ENCODE data around the gene OSBPL6. TPM values are rescaled to one million over a fixed set of nuclear protein-coding genes. Genes with fewer than 3 reads are reported as not detected.

Gene OSBPL6
- total and polyA plus RNA-seq, 4 donors: 0.75 to 2.4 (median 1.7) TPM

DNA sequence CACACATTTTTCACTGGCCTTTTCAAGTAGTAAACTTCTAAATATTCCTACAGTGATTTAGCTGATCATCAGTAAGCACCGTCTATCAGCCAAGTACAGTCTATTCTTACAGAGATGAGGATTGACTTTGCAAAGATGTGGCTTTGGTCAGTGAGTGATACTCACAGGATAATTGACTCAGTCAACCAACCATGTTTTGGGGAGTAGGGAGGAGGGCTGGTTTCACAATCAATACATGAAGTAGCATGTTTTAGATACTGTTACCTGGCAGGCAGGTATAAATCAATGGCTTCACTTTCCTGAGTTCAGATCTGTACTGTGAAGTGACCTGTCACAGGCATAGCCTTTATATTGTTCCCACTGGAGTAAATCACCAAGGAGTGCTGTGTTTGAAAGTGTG lies 27.2 kb downstream of the OSBPL6 start:
- H3K36me3 ChIP-seq (ENCODE audit: control insufficient read depth in 1 of 2, insufficient read depth in 2 of 2, low read length in 1 of 2): no peaks in the 10 kb centered on the region
- no peak overlapping the region for H3K4me3 ChIP-seq (ENCODE audit: low read length in 2 of 2)
- no peaks in the 10 kb centered on the region for H3K9me3 ChIP-seq (ENCODE audit: control insufficient read depth, low read length)
- H3K27ac ChIP-seq (ENCODE audit: low read depth in 1 of 2, low read length in 2 of 2): no peak overlapping the region
- intact Hi-C loops (cut with DNase I): no loop called here
- ATAC-seq (ENCODE audit: low FRiP score): no peak
- no peaks in the 10 kb centered on the region for H3K4me1 ChIP-seq (ENCODE audit: control insufficient read depth in 1 of 2, insufficient read depth in 2 of 2, low read length in 2 of 2)
- WGBS, 2 donors: 97% methylated on average over 1 of the region's 1 CpG
- H3K27me3 ChIP-seq (ENCODE audit: control insufficient read depth in 1 of 2, insufficient read depth in 2 of 2, low read length in 1 of 2): no peaks in the 10 kb centered on the region
- DNase-seq: no peak

DNA sequence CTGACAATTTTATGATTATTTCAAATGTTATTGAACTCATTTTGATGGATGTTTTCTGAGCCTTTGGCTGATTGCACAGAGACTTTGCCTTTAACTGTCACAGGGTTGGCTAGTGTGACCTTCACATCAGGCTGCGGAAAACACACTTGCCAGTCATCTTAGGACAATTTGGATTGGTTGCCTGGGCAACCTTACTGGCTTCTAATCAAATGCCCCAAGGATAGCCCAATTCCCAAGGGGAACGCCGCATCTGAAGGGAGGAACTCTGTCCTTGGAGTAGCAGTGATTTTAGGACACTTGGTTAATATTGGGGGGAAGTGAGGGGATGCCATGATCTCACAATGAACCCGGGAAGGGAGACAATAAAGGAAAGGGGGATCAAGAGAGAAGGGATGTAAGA lies 29.5 kb downstream of the OSBPL6 start:
- intact Hi-C loops (cut with DNase I): no loop called here

DNA sequence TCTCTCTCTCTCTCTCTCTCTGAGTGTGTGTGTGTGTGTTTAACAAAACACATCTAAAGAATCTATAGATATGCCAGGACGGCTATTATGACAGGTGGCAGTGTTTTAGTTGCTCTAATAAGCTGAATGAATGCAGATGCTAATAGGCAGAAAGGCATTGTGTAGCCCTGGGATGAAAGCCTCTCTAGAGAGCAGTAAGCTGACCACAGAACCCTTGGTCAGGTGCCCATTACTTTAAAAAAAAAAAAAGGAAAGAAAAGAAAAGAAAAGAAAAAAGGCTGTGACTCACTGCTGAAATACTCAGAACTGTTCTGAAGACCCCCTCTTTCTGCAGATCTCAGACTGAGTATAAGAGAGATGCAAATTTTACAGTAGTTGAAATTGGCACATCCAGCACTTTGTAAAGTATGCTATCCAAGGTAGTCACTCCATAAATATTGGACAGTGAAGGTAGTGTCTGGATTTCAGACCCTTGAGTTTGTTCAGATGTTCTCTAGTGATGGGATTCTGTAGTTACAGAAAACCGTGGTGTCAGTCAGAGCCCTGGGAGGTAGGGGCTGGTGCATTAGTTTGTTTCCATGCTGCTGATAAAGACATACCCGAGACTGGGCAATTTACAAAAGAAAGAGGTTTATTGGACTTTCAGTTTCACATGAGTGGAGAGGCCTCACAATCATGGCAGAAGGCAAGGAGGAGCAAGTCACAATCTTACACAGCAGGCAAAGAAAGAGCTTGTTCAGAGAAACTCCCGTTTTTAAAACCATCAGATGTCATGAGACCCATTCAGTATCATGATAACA lies 30.9 kb downstream of the OSBPL6 start:
- intact Hi-C loops (cut with DNase I): no loop called here
- Histone ChIP-seq H3K9me3 (ENCODE audit: control insufficient read depth, low read length) (no peaks in the 10 kb centered on the region), H3K27me3 (ENCODE audit: control insufficient read depth in 1 of 2, insufficient read depth in 2 of 2, low read length in 1 of 2) (no peaks in the 10 kb centered on the region), H3K27ac (ENCODE audit: low read depth in 1 of 2, low read length in 2 of 2) (no peak overlapping the region), H3K4me1 (ENCODE audit: control insufficient read depth in 1 of 2, insufficient read depth in 2 of 2, low read length in 2 of 2) (no peaks in the 10 kb centered on the region), H3K4me3 (ENCODE audit: low read length in 2 of 2) (no peak overlapping the region), H3K36me3 (ENCODE audit: control insufficient read depth in 1 of 2, insufficient read depth in 2 of 2, low read length in 1 of 2) (no peaks in the 10 kb centered on the region)
- DNase-seq: no peak
- WGBS, 2 donors: 68 to 79% methylated on average over 4 of the region's 4 CpGs
- ATAC-seq (ENCODE audit: low FRiP score): no peak

More for the DNA sequence above, 29.5 kb downstream of the OSBPL6 start:
- no peaks in the 10 kb centered on the region for H3K4me1 ChIP-seq (ENCODE audit: control insufficient read depth in 1 of 2, insufficient read depth in 2 of 2, low read length in 2 of 2)
- H3K27ac ChIP-seq (ENCODE audit: low read depth in 1 of 2, low read length in 2 of 2): no peak overlapping the region
- no peaks in the 10 kb centered on the region for H3K27me3 ChIP-seq (ENCODE audit: control insufficient read depth in 1 of 2, insufficient read depth in 2 of 2, low read length in 1 of 2)
- H3K4me3 ChIP-seq (ENCODE audit: low read length in 2 of 2): no peak overlapping the region
- DNase-seq (no peak), ATAC-seq (ENCODE audit: low FRiP score) (no peak)
- 88 to 89% methylated on average over 4 of the region's 4 CpGs for WGBS, 2 donors
- H3K9me3 ChIP-seq (ENCODE audit: control insufficient read depth, low read length): no peaks in the 10 kb centered on the region
- H3K36me3 ChIP-seq (ENCODE audit: control insufficient read depth in 1 of 2, insufficient read depth in 2 of 2, low read length in 1 of 2): no peaks in the 10 kb centered on the region

DNA sequence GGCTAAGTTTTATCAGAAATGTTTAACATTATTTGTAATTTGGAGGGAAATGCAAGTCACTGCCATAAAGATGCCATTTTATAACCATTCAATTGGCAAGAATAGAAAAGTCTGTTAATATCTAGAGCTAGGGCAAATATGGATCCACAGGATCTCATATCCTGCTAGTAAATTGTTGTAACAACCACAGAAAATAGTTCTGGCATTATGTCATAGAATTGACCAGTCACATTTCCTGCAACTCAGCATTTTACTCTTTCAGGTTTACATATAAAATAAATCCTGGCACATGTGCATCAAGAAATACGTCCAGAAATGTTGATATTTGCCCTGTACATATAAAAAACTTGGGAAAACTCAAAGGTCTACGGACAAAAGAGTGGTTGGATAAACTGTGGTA lies 32.9 kb downstream of the OSBPL6 start:
- ATAC-seq (ENCODE audit: low FRiP score): no peak
- Histone ChIP-seq H3K27me3 (ENCODE audit: control insufficient read depth in 1 of 2, insufficient read depth in 2 of 2, low read length in 1 of 2) (no peaks in the 10 kb centered on the region), H3K4me3 (ENCODE audit: low read length in 2 of 2) (no peak overlapping the region), H3K4me1 (ENCODE audit: control insufficient read depth in 1 of 2, insufficient read depth in 2 of 2, low read length in 2 of 2) (no peaks in the 10 kb centered on the region), H3K36me3 (ENCODE audit: control insufficient read depth in 1 of 2, insufficient read depth in 2 of 2, low read length in 1 of 2) (no peaks in the 10 kb centered on the region), H3K9me3 (ENCODE audit: control insufficient read depth, low read length) (no peaks in the 10 kb centered on the region), H3K27ac (ENCODE audit: low read depth in 1 of 2, low read length in 2 of 2) (no peak overlapping the region)
- WGBS, 2 donors: 85 to 87% methylated on average over 2 of the region's 2 CpGs
- intact Hi-C loops (cut with DNase I): no loop called here
- DNase-seq: no peak

DNA sequence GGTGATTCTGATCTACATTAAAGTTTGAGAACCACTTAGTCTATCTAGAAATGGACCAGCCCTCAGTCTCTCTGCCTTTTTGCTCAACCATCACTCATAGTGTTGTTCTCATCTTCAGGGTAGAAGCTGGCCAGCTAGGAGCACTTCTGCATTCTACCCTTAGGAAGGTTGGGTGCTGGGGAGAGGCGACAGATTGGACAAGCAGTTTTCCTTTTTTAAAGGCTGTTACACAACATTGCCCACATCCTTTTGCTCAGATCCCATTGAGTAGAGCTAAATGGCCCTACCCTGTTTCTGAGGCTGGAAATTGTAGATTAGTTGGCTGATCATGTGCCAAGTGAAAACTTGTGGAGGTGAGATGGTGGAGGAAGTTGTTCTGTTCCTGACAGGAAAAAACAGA lies 35.6 kb downstream of the OSBPL6 start:
- Histone ChIP-seq H3K27me3 (ENCODE audit: control insufficient read depth in 1 of 2, insufficient read depth in 2 of 2, low read length in 1 of 2) (no peaks in the 10 kb centered on the region), H3K36me3 (ENCODE audit: control insufficient read depth in 1 of 2, insufficient read depth in 2 of 2, low read length in 1 of 2) (no peaks in the 10 kb centered on the region), H3K27ac (ENCODE audit: low read depth in 1 of 2, low read length in 2 of 2) (no peak overlapping the region), H3K4me3 (ENCODE audit: low read length in 2 of 2) (no peak overlapping the region), H3K4me1 (ENCODE audit: control insufficient read depth in 1 of 2, insufficient read depth in 2 of 2, low read length in 2 of 2) (no peaks in the 10 kb centered on the region), H3K9me3 (ENCODE audit: control insufficient read depth, low read length) (no peaks in the 10 kb centered on the region)
- DNase-seq: no peak
- WGBS, 2 donors: 96% methylated on average over 1 of the region's 1 CpG
- intact Hi-C loops (cut with DNase I): no loop called here
- no peak for ATAC-seq (ENCODE audit: low FRiP score)

DNA sequence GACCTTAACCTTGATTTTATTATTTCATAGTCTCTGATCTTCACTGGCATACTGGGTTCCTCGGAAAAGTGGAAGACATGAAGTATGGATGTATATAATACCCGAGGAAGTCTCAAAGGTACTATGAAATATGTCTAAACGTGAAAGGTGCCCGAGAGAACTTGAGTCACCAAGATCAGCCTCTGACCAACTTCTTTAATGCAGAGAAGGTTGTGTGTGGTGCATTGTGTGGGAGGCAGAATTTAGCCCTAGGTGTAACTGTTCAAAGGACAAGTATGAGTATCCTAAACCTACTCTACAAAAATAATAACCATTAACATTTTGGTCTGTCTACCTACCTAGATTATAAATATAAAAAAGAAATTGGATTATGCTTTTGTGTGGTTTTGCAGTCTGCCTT lies 36.1 kb downstream of the OSBPL6 start:
- WGBS, 2 donors: 66 to 88% methylated on average over 4 of the region's 4 CpGs
- no peak for ATAC-seq (ENCODE audit: low FRiP score)

DNA sequence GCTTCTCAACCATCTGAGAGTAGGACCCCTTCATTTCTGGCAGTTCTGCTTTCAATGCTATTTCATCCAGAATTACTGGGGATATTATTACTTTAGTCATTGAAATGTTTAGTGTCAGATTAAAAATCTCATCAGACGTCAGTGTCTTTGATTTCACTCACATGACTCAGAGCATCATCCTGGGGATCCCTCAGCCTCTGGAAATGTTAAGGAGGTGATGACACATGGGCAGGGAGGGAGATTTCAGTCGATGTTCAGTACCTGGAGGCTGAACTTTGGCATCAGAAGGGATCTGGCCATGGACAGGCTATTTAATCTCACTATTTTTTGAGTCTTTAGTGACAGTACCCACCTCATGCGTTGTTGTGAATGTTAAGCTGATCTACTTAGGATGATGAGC lies 39.1 kb downstream of the OSBPL6 start:
- H3K4me1 ChIP-seq (ENCODE audit: control insufficient read depth in 1 of 2, insufficient read depth in 2 of 2, low read length in 2 of 2): no peaks in the 10 kb centered on the region
- no peak overlapping the region for H3K27ac ChIP-seq (ENCODE audit: low read depth in 1 of 2, low read length in 2 of 2)
- no peaks in the 10 kb centered on the region for H3K36me3 ChIP-seq (ENCODE audit: control insufficient read depth in 1 of 2, insufficient read depth in 2 of 2, low read length in 1 of 2)
- H3K27me3 ChIP-seq (ENCODE audit: control insufficient read depth in 1 of 2, insufficient read depth in 2 of 2, low read length in 1 of 2): no peaks in the 10 kb centered on the region
- intact Hi-C loops (cut with DNase I): no loop called here
- 80 to 81% methylated on average over 3 of the region's 3 CpGs for WGBS, 2 donors
- DNase-seq (no peak), ATAC-seq (ENCODE audit: low FRiP score) (no peak)
- no peak overlapping the region for H3K4me3 ChIP-seq (ENCODE audit: low read length in 2 of 2)
- no peaks in the 10 kb centered on the region for H3K9me3 ChIP-seq (ENCODE audit: control insufficient read depth, low read length)

More for the DNA sequence above, 36.1 kb downstream of the OSBPL6 start:
- intact Hi-C loops (cut with DNase I): no loop called here
- Histone ChIP-seq H3K27ac (ENCODE audit: low read depth in 1 of 2, low read length in 2 of 2) (no peak overlapping the region), H3K9me3 (ENCODE audit: control insufficient read depth, low read length) (no peaks in the 10 kb centered on the region), H3K4me3 (ENCODE audit: low read length in 2 of 2) (no peak overlapping the region), H3K27me3 (ENCODE audit: control insufficient read depth in 1 of 2, insufficient read depth in 2 of 2, low read length in 1 of 2) (no peaks in the 10 kb centered on the region), H3K36me3 (ENCODE audit: control insufficient read depth in 1 of 2, insufficient read depth in 2 of 2, low read length in 1 of 2) (no peaks in the 10 kb centered on the region), H3K4me1 (ENCODE audit: control insufficient read depth in 1 of 2, insufficient read depth in 2 of 2, low read length in 2 of 2) (no peaks in the 10 kb centered on the region)
- DNase-seq: no peak

- Histone ChIP-seq H3K36me3 (ENCODE audit: control insufficient read depth in 1 of 2, insufficient read depth in 2 of 2, low read length in 1 of 2) (no peaks in the 10 kb centered on the region), H3K9me3 (ENCODE audit: control insufficient read depth, low read length) (no peaks in the 10 kb centered on the region), H3K4me3 (ENCODE audit: low read length in 2 of 2) (no peak overlapping the region), H3K4me1 (ENCODE audit: control insufficient read depth in 1 of 2, insufficient read depth in 2 of 2, low read length in 2 of 2) (no peaks in the 10 kb centered on the region), H3K27ac (ENCODE audit: low read depth in 1 of 2, low read length in 2 of 2) (no peak overlapping the region), H3K27me3 (ENCODE audit: control insufficient read depth in 1 of 2, insufficient read depth in 2 of 2, low read length in 1 of 2) (no peaks in the 10 kb centered on the region)
- ATAC-seq (ENCODE audit: low FRiP score) (no peak), DNase-seq (no peak)
- intact Hi-C loops (cut with DNase I): no loop called here
- 93 to 96% methylated on average over 1 of the region's 1 CpG for WGBS, 2 donors
These were observed 40.3 kb downstream of the OSBPL6 start for GRCh38 chr2:178234648-178235047.

DNA sequence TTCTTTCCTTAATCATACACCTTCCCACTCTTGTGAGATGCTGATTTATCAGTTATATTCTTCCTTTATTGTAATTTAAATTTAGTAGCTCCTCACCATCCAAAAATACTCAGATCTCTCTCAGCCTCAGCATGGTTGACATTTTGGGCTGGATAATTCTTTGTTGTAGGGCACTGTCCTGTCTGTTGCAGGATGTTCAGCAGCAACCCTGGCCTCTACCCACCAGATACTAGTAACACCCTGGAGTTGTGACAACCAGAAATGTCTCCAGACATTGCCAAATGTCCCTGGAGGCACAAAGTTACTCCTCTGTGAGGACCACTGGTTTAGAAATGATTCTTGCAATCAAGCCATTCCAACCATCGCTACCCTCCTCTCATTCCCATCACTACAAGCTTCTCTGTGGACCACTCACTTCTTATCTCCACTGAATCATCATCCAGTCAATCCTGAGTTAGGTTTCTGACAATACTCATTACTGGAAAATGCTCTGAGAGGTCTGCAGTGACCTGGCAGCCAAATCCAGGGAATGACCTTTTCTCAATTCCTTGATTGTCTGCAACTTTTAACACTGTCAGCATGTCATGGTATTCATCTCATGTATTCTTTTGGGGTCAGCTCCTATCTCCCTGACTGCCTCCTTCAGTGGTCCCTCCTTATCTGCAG lies 43.3 kb downstream of the OSBPL6 start:
- 97 to 98% methylated on average over 1 of the region's 1 CpG for WGBS, 2 donors

More for the DNA sequence above, 43.3 kb downstream of the OSBPL6 start:
- Histone ChIP-seq H3K36me3 (ENCODE audit: control insufficient read depth in 1 of 2, insufficient read depth in 2 of 2, low read length in 1 of 2) (no peaks in the 10 kb centered on the region), H3K27me3 (ENCODE audit: control insufficient read depth in 1 of 2, insufficient read depth in 2 of 2, low read length in 1 of 2) (no peaks in the 10 kb centered on the region), H3K4me3 (ENCODE audit: low read length in 2 of 2) (no peak overlapping the region), H3K27ac (ENCODE audit: low read depth in 1 of 2, low read length in 2 of 2) (no peak overlapping the region), H3K4me1 (ENCODE audit: control insufficient read depth in 1 of 2, insufficient read depth in 2 of 2, low read length in 2 of 2) (no peaks in the 10 kb centered on the region), H3K9me3 (ENCODE audit: control insufficient read depth, low read length) (no peaks in the 10 kb centered on the region)
- intact Hi-C loops (cut with DNase I): loop anchor here in 1 of 2 donors (2.0 kb wide), 1 partner anchor 33 kb away; no protein-coding TSS in a partner anchor
- ATAC-seq (ENCODE audit: low FRiP score) (no peak), DNase-seq (no peak)
